ENCODE data around the gene MXRA5. TPM values are rescaled to one million over a fixed set of nuclear protein-coding genes. Genes with fewer than 3 reads are reported as not detected.

Gene MXRA5
- total and polyA plus RNA-seq, 2 donors (not counting 3 experiments of a cell fraction or from before 2014, with no cell fraction given) = not detected

DNA sequence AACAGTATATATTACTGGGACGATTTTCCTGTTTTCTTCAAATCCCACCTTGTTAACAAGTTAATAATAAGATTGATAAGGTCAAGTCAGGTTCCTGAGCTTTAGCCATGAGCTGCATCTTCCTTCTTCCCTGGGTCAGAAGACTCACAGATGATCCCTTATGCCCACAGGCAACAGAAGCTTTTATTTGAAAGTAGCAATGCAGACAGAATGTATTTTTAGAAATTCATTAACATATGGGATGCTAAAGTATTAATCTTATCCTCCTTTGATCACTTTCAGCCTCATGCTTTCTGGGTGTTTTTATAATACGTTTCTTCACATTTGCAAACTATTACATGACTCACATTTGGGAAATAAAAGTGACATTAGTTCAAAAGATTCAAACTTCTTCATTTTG, 42.0 kb upstream of the MXRA5 start:
- dilution Hi-C loops (cut with MboI; ENCODE audit: extremely low pct_ligation_motif_present, low sequenced_read_pairs) = no loop called here
- H3K4me2 ChIP-seq (ENCODE audit: insufficient read depth, low read length) = no peak overlapping the region
- FAIRE-seq (no peak), DNase-seq (ENCODE audit: low read depth, low spot score) (no peak)
- no peaks in the 10 kb centered on the region for H3K9me1 ChIP-seq (replicated peaks; ENCODE audit: control insufficient read depth, extremely low read depth, insufficient read depth, low read length)
- CTCF ChIA-PET = no interaction called here
- intact Hi-C loops (cut with micrococcal nuclease) = no loop called here
- no peaks in the 10 kb centered on the region for H4K20me1 ChIP-seq (replicated peaks; ENCODE audit: control insufficient read depth, extremely low read depth, insufficient read depth, low read length)
- H3K27ac ChIP-seq (ENCODE audit: insufficient read depth, low read depth, low read length) = no peak overlapping the region
- H3K27me3 ChIP-seq (ENCODE audit: control insufficient read depth in 2 of 2, insufficient read depth in 2 of 2, low read length in 2 of 2) = no peaks in the 10 kb centered on the region
- no peak overlapping the region for H3K4me3 ChIP-seq (replicated peaks in 1 of 3; ENCODE audit: insufficient read depth in 1 of 3, low read depth in 1 of 3, low read length in 3 of 3)
- BruUV-seq (replicated peaks) = no TSS peak
- TF ChIP-seq, protein P1, sequence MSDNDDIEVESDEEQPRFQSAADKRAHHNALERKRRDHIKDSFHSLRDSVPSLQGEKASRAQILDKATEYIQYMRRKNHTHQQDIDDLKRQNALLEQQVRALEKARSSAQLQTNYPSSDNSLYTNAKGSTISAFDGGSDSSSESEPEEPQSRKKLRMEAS (IDR thresholded peaks at IDR 0.05; ENCODE audit: insufficient read depth, insufficient read length) = no peak
- no peak for TF ChIP-seq EZH2 (IDR thresholded peaks at IDR 0.05; ENCODE audit: borderline replicate concordance, low read depth, low read length, severe bottlenecking)
- TF ChIP-seq JUN (IDR thresholded peaks at IDR 0.05; ENCODE audit: borderline replicate concordance, insufficient read depth, insufficient read length, low read depth) = no peak
- TF ChIP-seq POLR2A (IDR thresholded peaks at IDR 0.05; ENCODE audit: low read depth, low read length) = no peak
- TF ChIP-seq MYC (IDR thresholded peaks at IDR 0.05; ENCODE audit: low read depth, low read length) = no peak
- TF ChIP-seq FOS (IDR thresholded peaks at IDR 0.05; ENCODE audit: borderline replicate concordance, insufficient read depth, low read length) = no peak
- TF ChIP-seq, protein P2, sequence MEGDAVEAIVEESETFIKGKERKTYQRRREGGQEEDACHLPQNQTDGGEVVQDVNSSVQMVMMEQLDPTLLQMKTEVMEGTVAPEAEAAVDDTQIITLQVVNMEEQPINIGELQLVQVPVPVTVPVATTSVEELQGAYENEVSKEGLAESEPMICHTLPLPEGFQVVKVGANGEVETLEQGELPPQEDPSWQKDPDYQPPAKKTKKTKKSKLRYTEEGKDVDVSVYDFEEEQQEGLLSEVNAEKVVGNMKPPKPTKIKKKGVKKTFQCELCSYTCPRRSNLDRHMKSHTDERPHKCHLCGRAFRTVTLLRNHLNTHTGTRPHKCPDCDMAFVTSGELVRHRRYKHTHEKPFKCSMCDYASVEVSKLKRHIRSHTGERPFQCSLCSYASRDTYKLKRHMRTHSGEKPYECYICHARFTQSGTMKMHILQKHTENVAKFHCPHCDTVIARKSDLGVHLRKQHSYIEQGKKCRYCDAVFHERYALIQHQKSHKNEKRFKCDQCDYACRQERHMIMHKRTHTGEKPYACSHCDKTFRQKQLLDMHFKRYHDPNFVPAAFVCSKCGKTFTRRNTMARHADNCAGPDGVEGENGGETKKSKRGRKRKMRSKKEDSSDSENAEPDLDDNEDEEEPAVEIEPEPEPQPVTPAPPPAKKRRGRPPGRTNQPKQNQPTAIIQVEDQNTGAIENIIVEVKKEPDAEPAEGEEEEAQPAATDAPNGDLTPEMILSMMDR (IDR thresholded peaks at IDR 0.05; ENCODE audit: extremely low read depth in 1 of 2, insufficient read depth in 1 of 2, low read depth in 1 of 2, low read length in 2 of 2) = no peak
- TF ChIP-seq POLR2AphosphoS5 (IDR thresholded peaks at IDR 0.05; ENCODE audit: insufficient read depth, low read depth, low read length) = no peak
- no peak for TF ChIP-seq GATA2 (IDR thresholded peaks at IDR 0.05; ENCODE audit: insufficient read depth, insufficient read length, low read depth, low read length)
- H3K79me2 ChIP-seq (ENCODE audit: control insufficient read depth, insufficient read depth, low read length) = no peaks in the 10 kb centered on the region
- POLR2A ChIA-PET = no interaction called here
- H3K9me3 ChIP-seq (replicated peaks; ENCODE audit: control insufficient read depth, insufficient read depth, low read length) = no peaks in the 10 kb centered on the region
- no peak overlapping the region for H3K9ac ChIP-seq (replicated peaks; ENCODE audit: extremely low read depth, insufficient read depth, low read length)
- H3K36me3 ChIP-seq (ENCODE audit: control insufficient read depth in 2 of 2, extremely low read depth in 1 of 2, insufficient read depth in 2 of 2, low read length in 2 of 2) = no peaks in the 10 kb centered on the region
- no peak overlapping the region for H2AFZ ChIP-seq (ENCODE audit: low read depth, low read length)
- H3K4me1 ChIP-seq (ENCODE audit: control insufficient read depth, extremely low read depth, insufficient read depth, low read length) = no peaks in the 10 kb centered on the region
